ENCODE data around the gene DPYSL4. TPM values are rescaled to one million over a fixed set of nuclear protein-coding genes. Genes with fewer than 3 reads are reported as not detected.

The DPYSL4 gene
- total and polyA plus RNA-seq, 2 experiments from 2014 or later = 10.6 to 23.9 TPM

- Histone ChIP-seq H3K79me2 (replicated peaks; ENCODE audit: insufficient read depth) (no peaks in the 10 kb centered on the region), H3K4me2 (no peak overlapping the region), H3K9me2 (ENCODE audit: insufficient read depth) (no peaks in the 10 kb centered on the region), H3K4me3 (no peak overlapping the region), H2AFZ (no peak overlapping the region), H3K27ac (ENCODE audit: low read depth) (no peak overlapping the region), H3K27me3 (ENCODE audit: insufficient read depth) (no peaks in the 10 kb centered on the region), H3K4me1 (ENCODE audit: insufficient read depth) (no peaks in the 10 kb centered on the region), H3F3A (replicated peaks; ENCODE audit: low read depth) (no peaks in the 10 kb centered on the region), H4K20me1 (replicated peaks; ENCODE audit: insufficient read depth) (no peaks in the 10 kb centered on the region), H3K36me3 (ENCODE audit: insufficient read depth) (no peaks in the 10 kb centered on the region)
- H3K27me3 Mint-ChIP-seq (ENCODE audit: insufficient read depth, low read depth, poor library complexity) = peaks cover 1% of the 10 kb centered on the region
- no peak overlapping the region for H3K4me3 Mint-ChIP-seq
- no peaks in the 10 kb centered on the region for H3K4me1 Mint-ChIP-seq
- no peak for ATAC-seq
- DNase-seq (ENCODE audit: low spot score) = no peak
- no peaks in the 10 kb centered on the region; the same call in 1 of the 3 replicates for H3K9me3 Mint-ChIP-seq
- no peaks in the 10 kb centered on the region; the same call in 2 of the 3 replicates for H3K36me3 Mint-ChIP-seq (ENCODE audit: low read depth)
- no peak overlapping the region for H3K27ac Mint-ChIP-seq
- TF ChIP-seq EZH2 (IDR thresholded peaks at IDR 0.05; ENCODE audit: low read depth, unreplicated experiment) (no peak), CREB1 (CRISPR knock-in tag; IDR thresholded peaks at IDR 0.05; ENCODE audit: low read depth) (no peak), STAT1 (IDR thresholded peaks at IDR 0.05; ENCODE audit: unreplicated experiment) (no peak), CTCF (conservative IDR thresholded peaks at IDR 0.05; ENCODE audit: low read depth in 2 of 2) (no peak), EZH2phosphoT487 (IDR thresholded peaks at IDR 0.05; ENCODE audit: unreplicated experiment) (no peak), ZNF114 (CRISPR knock-in tag; IDR thresholded peaks at IDR 0.05) (no peak), POLR2AphosphoS5 (IDR thresholded peaks at IDR 0.05; ENCODE audit: low read depth) (no peak), NANOG (IDR thresholded peaks at IDR 0.05; ENCODE audit: borderline replicate concordance) (no peak), JUNB (IDR thresholded peaks at IDR 0.05; ENCODE audit: unreplicated experiment) (no peak), ZNF331 (CRISPR knock-in tag; IDR thresholded peaks at IDR 0.05; ENCODE audit: low read depth) (no peak), ETS1 (IDR thresholded peaks at IDR 0.05) (no peak), ZNF462 (CRISPR knock-in tag; IDR thresholded peaks at IDR 0.05) (no peak), REST (IDR thresholded peaks at IDR 0.05; ENCODE audit: unreplicated experiment) (no peak)
Observed at GRCh38 chr10:132196178-132197113, 9.7 kb downstream of the DPYSL4 start.

Measured in GM23338 (cell line).